SK-N-SH (cell line): ENCODE results near the gene AMDHD2.

Experiments
- CTCF ChIP-seq: fragments of 200-600 bp; sonication (generic); IDR thresholded peaks from 2 replicates; pipeline ENCODE4 v1.6.1; 2017; ENCODE audit warnings: antibody characterized with exemption, mild to moderate bottlenecking, moderate library complexity
- FOXM1 ChIP-seq: IDR thresholded peaks from 2 replicates; pipeline ENCODE4 v1.4.0; 2012; ENCODE audit warnings: low read depth, mild to moderate bottlenecking
- JUND ChIP-seq: IDR thresholded peaks from 2 replicates; pipeline ENCODE4 v1.4.0; 2012
- MAX ChIP-seq: IDR thresholded peaks from 2 replicates; pipeline ENCODE4 v1.4.0; 2012; ENCODE audit warnings: low read depth
- NFIC ChIP-seq: IDR thresholded peaks from 2 replicates; pipeline ENCODE4 v1.4.0; 2012; ENCODE audit warnings: borderline replicate concordance
- POLR2AphosphoS5 ChIP-seq: IDR thresholded peaks from 2 replicates; pipeline ENCODE4 v1.6.1; 2012; ENCODE audit warnings: low read depth, low read length
- RCOR1 ChIP-seq: fragments of 150-350 bp; IDR thresholded peaks from 2 replicates; pipeline ENCODE4 v1.6.1; 2017; ENCODE audit warnings: antibody characterized with exemption, low read length
- REST ChIP-seq: IDR thresholded peaks from 2 replicates; pipeline ENCODE4 v1.6.1; 2012; ENCODE audit warnings: mild to moderate bottlenecking, low read depth, low read length, moderate library complexity

GRCh38 chr16:2531696-2532493 lies 11.7 kb downstream of the AMDHD2 start:
- TF ChIP-seq CTCF (no peak), JUND (0 out of 2 replicates have a peak, but pooled peaks have one; percentile 12), POLR2AphosphoS5 (peak; percentile 83), REST (no peak), MAX (peak; percentile 83), FOXM1 (no peak), RCOR1 (no peak), NFIC (no peak)
